Measurements from ENCODE around the gene UPK3A.
"Not testable (repeated sequence)": the region's sequence is repeated elsewhere in the genome, so short reads cannot be mapped to it uniquely, and the experiment has no call there.

The UPK3A gene

DNA sequence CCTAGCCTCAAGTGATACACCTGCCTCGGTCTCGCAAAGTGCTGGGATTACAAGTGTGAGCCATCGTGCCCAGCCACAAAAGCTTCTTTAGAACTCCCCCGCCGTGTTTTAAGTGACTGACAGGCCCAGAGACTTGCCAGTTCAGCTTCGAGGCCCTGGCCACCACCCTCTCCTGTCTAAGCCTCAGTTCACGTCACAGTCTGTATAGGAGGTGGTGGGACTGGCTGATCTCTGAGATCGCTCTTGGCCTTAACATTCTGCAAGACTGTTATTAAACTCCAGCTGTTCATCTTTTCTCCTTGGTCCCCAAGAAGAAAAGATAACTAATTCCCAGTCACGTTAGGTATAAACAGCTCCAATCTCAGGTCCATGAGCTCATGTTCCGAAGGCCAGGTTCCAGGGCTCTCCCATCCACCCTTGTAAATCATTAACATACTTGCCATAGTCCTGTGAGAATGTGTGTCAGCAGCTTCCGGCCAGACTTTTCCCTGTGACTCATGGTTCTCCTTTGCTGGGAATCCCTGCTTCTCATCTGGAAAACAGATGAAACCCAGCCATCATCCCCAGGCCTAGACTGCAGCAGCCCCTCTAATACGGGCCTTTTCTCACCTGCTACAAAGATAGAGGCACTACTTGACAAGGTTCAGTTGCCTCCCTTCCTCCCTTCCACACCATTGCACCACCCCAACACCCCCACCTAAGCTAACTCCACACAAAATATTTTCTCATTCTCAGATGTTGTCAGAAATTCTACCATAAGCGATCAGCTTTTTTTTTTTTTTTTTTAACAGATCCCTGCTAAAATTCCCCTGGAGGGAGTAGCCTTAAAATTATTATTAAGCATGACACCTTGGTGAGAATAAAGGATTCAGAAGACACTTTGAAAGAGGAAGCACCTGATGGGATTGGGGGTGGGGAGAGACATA is 38.4 kb upstream of the UPK3A start:
- H3K36me3 Mint-ChIP-seq (ENCODE audit: low read depth), result no peaks in the 10 kb centered on the region
- H3K4me1 Mint-ChIP-seq (ENCODE audit: low read depth), result peaks cover 3% of the 10 kb centered on the region
- no peaks in the 10 kb centered on the region for H3K27me3 Mint-ChIP-seq (ENCODE audit: low read depth)
- H3K4me3 Mint-ChIP-seq, result no peak overlapping the region
- H3K27ac Mint-ChIP-seq, result no peak overlapping the region
- H3K9me3 Mint-ChIP-seq, result no peaks in the 10 kb centered on the region

DNA sequence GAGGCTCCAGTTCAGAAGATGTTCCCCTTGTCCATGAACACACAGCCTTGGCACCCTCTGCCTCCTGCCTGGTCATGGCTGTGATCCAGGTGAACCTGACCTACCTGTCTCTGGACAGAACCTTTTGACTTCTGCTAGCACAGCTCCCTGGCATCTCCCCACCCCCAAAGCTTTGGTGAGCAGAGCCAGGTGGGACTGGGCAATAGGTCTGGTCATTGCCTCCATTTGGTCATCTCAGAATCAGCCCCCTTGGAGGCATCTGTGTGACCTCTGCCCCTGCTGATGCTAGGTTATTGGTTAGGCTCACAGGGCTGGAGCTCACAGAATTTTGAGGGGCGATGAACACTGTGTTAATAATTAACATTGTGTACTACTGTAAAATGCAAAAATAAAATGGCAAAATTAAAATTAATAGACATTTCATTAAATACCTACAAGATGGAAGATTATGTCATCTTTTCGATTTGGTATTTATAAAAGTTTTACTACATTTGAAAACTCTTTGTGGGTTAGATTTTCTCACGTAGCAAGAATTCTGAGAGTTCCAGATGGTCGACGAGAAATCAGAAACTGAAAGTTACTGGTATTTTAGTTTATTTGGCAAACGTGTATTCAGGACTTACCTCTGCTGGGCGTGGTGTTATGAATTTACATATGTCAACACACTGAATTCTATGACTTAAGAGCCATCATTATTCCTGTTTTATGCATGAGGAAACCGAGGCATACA is 35.8 kb upstream of the UPK3A start:
- no peaks in the 10 kb centered on the region for H3K36me3 Mint-ChIP-seq (ENCODE audit: low read depth)
- H3K27me3 Mint-ChIP-seq (ENCODE audit: low read depth), result no peaks in the 10 kb centered on the region
- H3K9me3 Mint-ChIP-seq, result no peaks in the 10 kb centered on the region
- H3K4me3 Mint-ChIP-seq, result no peak overlapping the region
- no peaks in the 10 kb centered on the region for H3K4me1 Mint-ChIP-seq (ENCODE audit: low read depth)
- no peak overlapping the region for H3K27ac Mint-ChIP-seq

DNA sequence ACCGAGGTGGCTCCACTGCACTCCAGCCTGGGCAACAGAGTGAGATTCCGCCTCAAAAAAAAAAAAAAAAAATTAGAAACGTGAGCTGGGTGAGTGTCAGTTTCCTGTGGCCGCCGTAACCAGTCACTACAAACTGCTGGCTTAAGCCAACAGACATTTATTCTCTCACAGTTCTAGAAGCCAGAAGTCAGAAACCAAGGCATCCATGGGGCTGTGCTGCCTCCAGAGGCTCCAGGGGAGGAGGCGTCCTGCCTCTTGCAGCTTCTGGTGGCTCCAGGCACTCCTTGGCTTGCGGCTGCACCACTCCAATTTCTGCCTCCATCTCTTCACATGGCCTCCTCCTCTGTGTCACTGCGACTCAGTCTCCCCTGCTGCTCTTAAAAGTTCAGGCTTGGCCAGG is 32.9 kb upstream of the UPK3A start:
- Mint-ChIP-seq H3K9me3 (no peaks in the 10 kb centered on the region), H3K4me3 (no peak overlapping the region), H3K27me3 (ENCODE audit: low read depth) (no peaks in the 10 kb centered on the region), H3K27ac (no peak overlapping the region), H3K36me3 (ENCODE audit: low read depth) (no peaks in the 10 kb centered on the region), H3K4me1 (ENCODE audit: low read depth) (peaks cover 12% of the 10 kb centered on the region)

- H3K27ac Mint-ChIP-seq, result no peak overlapping the region
Observed at GRCh38 chr22:45253039-45253641, 31.6 kb upstream of the UPK3A start.

DNA sequence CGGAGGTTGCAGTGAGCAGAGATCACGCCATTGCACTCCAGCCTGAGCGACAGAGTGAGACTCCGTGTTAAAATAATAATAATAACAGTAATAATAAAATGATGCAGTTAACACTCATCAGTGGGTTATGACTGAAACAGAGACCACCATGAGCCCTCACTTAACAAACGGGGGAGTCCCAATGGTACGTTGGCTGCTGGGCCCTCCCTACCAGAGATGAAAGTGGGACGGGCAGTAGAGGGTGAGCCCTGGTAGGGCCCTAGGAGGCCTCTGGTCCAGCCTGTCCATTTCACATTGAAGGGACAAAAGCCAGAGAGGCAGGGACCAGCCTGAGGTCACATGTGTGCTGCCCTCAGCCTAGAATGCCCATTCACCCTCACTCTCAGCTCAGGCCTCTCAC is 30.4 kb upstream of the UPK3A start:
- Mint-ChIP-seq H3K9me3 (no peaks in the 10 kb centered on the region), H3K36me3 (ENCODE audit: low read depth) (no peaks in the 10 kb centered on the region), H3K4me3 (no peak overlapping the region), H3K27me3 (ENCODE audit: low read depth) (no peaks in the 10 kb centered on the region), H3K27ac (no peak overlapping the region), H3K4me1 (ENCODE audit: low read depth) (peaks cover 12% of the 10 kb centered on the region)

More at GRCh38 chr22:45253039-45253641, 31.6 kb upstream of the UPK3A start:
- no peaks in the 10 kb centered on the region for H3K27me3 Mint-ChIP-seq (ENCODE audit: low read depth)
- H3K9me3 Mint-ChIP-seq, result no peaks in the 10 kb centered on the region
- H3K4me3 Mint-ChIP-seq, result no peak overlapping the region
- peaks cover 12% of the 10 kb centered on the region for H3K4me1 Mint-ChIP-seq (ENCODE audit: low read depth)
- H3K36me3 Mint-ChIP-seq (ENCODE audit: low read depth), result no peaks in the 10 kb centered on the region

GRCh38 chr22:45254789-45255278 is 29.9 kb upstream of the UPK3A start:
- peak overlapping the region; percentile 64 for H3K27ac Mint-ChIP-seq
- no peaks in the 10 kb centered on the region for H3K36me3 Mint-ChIP-seq (ENCODE audit: low read depth)
- H3K4me3 Mint-ChIP-seq, result no peak overlapping the region
- peaks cover 2% of the 10 kb centered on the region for H3K27me3 Mint-ChIP-seq (ENCODE audit: low read depth)
- H3K9me3 Mint-ChIP-seq, result no peaks in the 10 kb centered on the region
- peaks cover 12% of the 10 kb centered on the region for H3K4me1 Mint-ChIP-seq (ENCODE audit: low read depth)

- not testable (repeated sequence) for H3K27ac Mint-ChIP-seq; H3K9me3 Mint-ChIP-seq; H3K4me3 Mint-ChIP-seq; H3K36me3 Mint-ChIP-seq (ENCODE audit: low read depth); H3K27me3 Mint-ChIP-seq (ENCODE audit: low read depth)
- peaks cover 12% of the 10 kb centered on the region for H3K4me1 Mint-ChIP-seq (ENCODE audit: low read depth)
Observed at GRCh38 chr22:45257941-45258340, 26.8 kb upstream of the UPK3A start.

GRCh38 chr22:45259754-45260394 is 24.9 kb upstream of the UPK3A start:
- Mint-ChIP-seq H3K4me1 (ENCODE audit: low read depth) (peaks cover 10% of the 10 kb centered on the region), H3K36me3 (ENCODE audit: low read depth) (no peaks in the 10 kb centered on the region), H3K27ac (no peak overlapping the region), H3K27me3 (ENCODE audit: low read depth) (peaks cover 15% of the 10 kb centered on the region), H3K4me3 (no peak overlapping the region), H3K9me3 (no peaks in the 10 kb centered on the region)

GRCh38 chr22:45260395-45260759 is 24.4 kb upstream of the UPK3A start:
- not testable (repeated sequence) for H3K4me3 Mint-ChIP-seq; H3K4me1 Mint-ChIP-seq (ENCODE audit: low read depth); H3K36me3 Mint-ChIP-seq (ENCODE audit: low read depth); H3K9me3 Mint-ChIP-seq; H3K27ac Mint-ChIP-seq
- H3K27me3 Mint-ChIP-seq (ENCODE audit: low read depth), result peaks cover 17% of the 10 kb centered on the region

GRCh38 chr22:45261407-45262088 is 23.2 kb upstream of the UPK3A start:
- Mint-ChIP-seq H3K27me3 (ENCODE audit: low read depth) (peaks cover 26% of the 10 kb centered on the region), H3K27ac (no peak overlapping the region), H3K4me3 (no peak overlapping the region), H3K9me3 (no peaks in the 10 kb centered on the region), H3K4me1 (ENCODE audit: low read depth) (no peaks in the 10 kb centered on the region), H3K36me3 (ENCODE audit: low read depth) (no peaks in the 10 kb centered on the region)

GRCh38 chr22:45262195-45262930 is 22.4 kb upstream of the UPK3A start:
- no peaks in the 10 kb centered on the region for H3K36me3 Mint-ChIP-seq (ENCODE audit: low read depth)
- H3K9me3 Mint-ChIP-seq, result no peaks in the 10 kb centered on the region
- no peak overlapping the region for H3K4me3 Mint-ChIP-seq
- H3K4me1 Mint-ChIP-seq (ENCODE audit: low read depth), result no peaks in the 10 kb centered on the region
- H3K27me3 Mint-ChIP-seq (ENCODE audit: low read depth), result peaks cover 30% of the 10 kb centered on the region
- no peak overlapping the region for H3K27ac Mint-ChIP-seq

GRCh38 chr22:45262931-45263462 is 21.8 kb upstream of the UPK3A start:
- Mint-ChIP-seq H3K4me3 (no peak overlapping the region), H3K36me3 (ENCODE audit: low read depth) (no peaks in the 10 kb centered on the region), H3K4me1 (ENCODE audit: low read depth) (no peaks in the 10 kb centered on the region), H3K27ac (no peak overlapping the region), H3K9me3 (no peaks in the 10 kb centered on the region), H3K27me3 (ENCODE audit: low read depth) (peaks cover 30% of the 10 kb centered on the region)
